ENCODE data around the gene C1orf174.
"Not testable (repeated sequence)": the region's sequence is repeated elsewhere in the genome, so short reads cannot be mapped to it uniquely, and the experiment has no call there.

Gene C1orf174

GRCh38 chr1:3926956-3927355, 26.9 kb upstream of the C1orf174 start:
- no peak for DNase-seq (ENCODE audit: low read depth in 2 of 3, low spot score in 1 of 3)

- DNase-seq (ENCODE audit: low read depth in 2 of 3, low spot score in 1 of 3), result no peak
Observed at GRCh38 chr1:3925762-3926161, 25.7 kb upstream of the C1orf174 start.

- DNase-seq (ENCODE audit: low read depth in 2 of 3, low spot score in 1 of 3), result no peak
Observed at GRCh38 chr1:3925256-3925655, 25.2 kb upstream of the C1orf174 start.

GRCh38 chr1:3924825-3925220, 24.8 kb upstream of the C1orf174 start:
- DNase-seq (ENCODE audit: low read depth in 2 of 3, low spot score in 1 of 3), result no peak

- no peak for DNase-seq (ENCODE audit: low read depth in 2 of 3, low spot score in 1 of 3)
Observed at GRCh38 chr1:3924186-3924824, 24.2 kb upstream of the C1orf174 start.

- no peak for DNase-seq (ENCODE audit: low read depth in 2 of 3, low spot score in 1 of 3)
Observed at GRCh38 chr1:3923378-3924185, 23.5 kb upstream of the C1orf174 start.

- DNase-seq (ENCODE audit: low read depth in 2 of 3, low spot score in 1 of 3), result no peak
Observed at GRCh38 chr1:3922851-3923250, 22.8 kb upstream of the C1orf174 start.

- DNase-seq (ENCODE audit: low read depth in 2 of 3, low spot score in 1 of 3), result no peak
Observed at GRCh38 chr1:3922201-3922725, 22.2 kb upstream of the C1orf174 start.

- DNase-seq (ENCODE audit: low read depth in 2 of 3, low spot score in 1 of 3), result no peak
Observed at GRCh38 chr1:3921765-3922164, 21.7 kb upstream of the C1orf174 start.

GRCh38 chr1:3919706-3920105, 19.6 kb upstream of the C1orf174 start:
- no peak for DNase-seq (ENCODE audit: low read depth in 2 of 3, low spot score in 1 of 3)

GRCh38 chr1:3918966-3919611, 19.0 kb upstream of the C1orf174 start:
- no peak for DNase-seq (ENCODE audit: low read depth in 2 of 3, low spot score in 1 of 3)

- DNase-seq (ENCODE audit: low read depth in 2 of 3, low spot score in 1 of 3), result not testable (repeated sequence)
Observed at GRCh38 chr1:3918359-3918758, 18.3 kb upstream of the C1orf174 start.

GRCh38 chr1:3917761-3918160, 17.7 kb upstream of the C1orf174 start:
- no peak for DNase-seq (ENCODE audit: low read depth in 2 of 3, low spot score in 1 of 3)

- no peak for DNase-seq (ENCODE audit: low read depth in 2 of 3, low spot score in 1 of 3)
Observed at GRCh38 chr1:3915551-3916121, 15.6 kb upstream of the C1orf174 start.

- no peak for DNase-seq (ENCODE audit: low read depth in 2 of 3, low spot score in 1 of 3)
Observed at GRCh38 chr1:3914911-3915310, 14.8 kb upstream of the C1orf174 start.

GRCh38 chr1:3914331-3914851, 14.3 kb upstream of the C1orf174 start:
- DNase-seq (ENCODE audit: low read depth in 2 of 3, low spot score in 1 of 3), result no peak

GRCh38 chr1:3912809-3913685, 13.0 kb upstream of the C1orf174 start:
- DNase-seq (ENCODE audit: low read depth in 2 of 3, low spot score in 1 of 3), result no peak

GRCh38 chr1:3911981-3912808, 12.1 kb upstream of the C1orf174 start:
- DNase-seq (ENCODE audit: low read depth in 2 of 3, low spot score in 1 of 3), result no peak

All from stimulated activated CD4-positive, alpha-beta T cell treated with anti-CD3 and anti-CD28 coated beads, Interleukin-12 subunit alpha, Interleukin-12 subunit beta, amount 100 ng/mL, for 48 hours (primary cell).